Stimulated activated CD4-positive, alpha-beta T cell treated with anti-CD3 and anti-CD28 coated beads, TNF-alpha, amount 100 ng/mL, for 1 hour (primary cell): ENCODE measurements around the gene AHDC1.
"Not testable (repeated sequence)": the region's sequence is repeated elsewhere in the genome, so short reads cannot be mapped to it uniquely, and the experiment has no call there.

Source experiments
- DNase-seq, 3 donors: peaks; one replicate each; pipeline ENCODE4 v3.0.0-alpha.2; 2020; ENCODE audit warnings: low read depth in 3 of 3, low spot score in 1 of 3

AHDC1 gene

DNA sequence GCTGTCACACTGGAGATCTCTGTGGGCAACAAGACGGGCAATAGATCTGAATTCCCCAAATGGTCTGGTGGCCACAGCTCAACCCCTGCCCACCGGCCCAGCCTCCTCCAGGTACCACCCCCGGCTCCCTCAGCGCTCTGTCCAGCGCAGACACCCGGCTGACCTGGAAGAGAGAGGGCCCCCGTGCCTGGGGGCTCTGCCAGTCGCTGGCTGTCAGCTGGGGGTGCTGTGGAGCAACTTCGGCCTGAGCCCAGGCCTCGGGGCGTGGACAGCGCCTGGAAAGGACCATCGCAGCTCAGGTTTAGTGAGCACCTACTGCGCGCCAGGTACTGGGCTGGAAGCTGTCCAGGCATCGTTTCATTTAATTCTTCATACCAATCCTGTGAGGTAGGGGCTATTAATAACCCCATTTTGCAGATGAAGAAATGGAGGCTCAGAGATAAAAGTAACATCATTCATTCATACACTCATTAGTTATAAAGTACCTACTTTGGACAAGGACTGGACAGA is 51.0 kb downstream of the AHDC1 start:
- DNase-seq = no peak

DNA sequence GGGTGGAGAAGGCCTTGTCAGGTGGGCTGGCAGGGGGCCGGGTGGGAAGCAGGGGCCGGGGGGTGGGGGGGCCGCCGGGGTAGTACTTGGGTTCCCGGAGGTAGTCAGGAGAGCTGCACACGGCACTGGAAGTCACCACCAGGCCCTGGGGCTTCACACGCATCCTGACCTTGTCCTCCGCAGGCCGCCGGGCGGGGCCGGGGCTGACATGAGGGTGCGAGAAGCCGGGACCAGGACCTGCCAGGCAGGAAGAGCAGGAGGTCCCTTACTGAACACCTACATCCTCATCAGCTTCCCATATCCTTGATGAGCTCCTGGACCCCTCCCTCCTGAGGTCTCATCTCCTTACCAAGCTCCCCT is 52.0 kb downstream of the AHDC1 start:
- DNase-seq = no peak

DNA sequence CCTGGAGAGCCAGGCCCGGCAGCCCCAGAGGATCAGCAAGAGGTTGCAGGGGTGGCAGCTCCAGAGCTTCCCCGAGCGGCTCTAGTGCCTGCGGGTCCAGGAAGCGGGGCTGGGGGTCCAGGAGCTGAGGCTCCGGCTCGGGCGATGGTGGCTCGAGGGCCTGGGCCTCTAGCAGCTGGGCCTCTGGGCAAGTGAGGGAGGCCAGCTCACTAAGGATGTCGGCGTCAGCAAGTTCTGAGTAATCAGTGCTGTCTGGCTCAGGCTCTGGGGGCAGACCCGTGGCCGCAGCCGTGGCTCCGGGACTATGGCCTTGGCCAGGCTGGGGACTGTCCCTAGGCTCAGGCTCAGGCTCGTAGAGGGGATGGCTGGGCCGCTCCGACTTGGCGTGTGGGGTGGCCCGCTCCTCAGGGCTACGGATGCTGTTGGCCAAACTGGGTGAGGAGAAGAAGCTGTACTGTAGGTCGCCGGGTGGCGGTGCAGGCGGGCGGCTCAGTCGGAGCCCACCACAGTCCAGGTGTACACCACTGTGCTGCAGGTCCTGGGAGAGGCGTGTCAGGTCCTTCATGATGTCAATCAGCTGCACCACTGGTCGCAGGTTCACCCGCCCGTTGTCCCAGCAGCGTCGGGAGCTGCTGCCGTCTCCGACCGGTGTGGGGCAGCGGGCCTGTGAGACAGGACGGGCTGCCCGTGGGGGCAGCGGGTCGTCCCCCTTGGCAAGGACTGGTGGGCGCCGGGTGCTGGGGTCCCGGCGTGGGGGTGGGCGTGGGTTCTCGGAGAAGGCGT is 52.6 kb downstream of the AHDC1 start:
- DNase-seq = no peak

DNA sequence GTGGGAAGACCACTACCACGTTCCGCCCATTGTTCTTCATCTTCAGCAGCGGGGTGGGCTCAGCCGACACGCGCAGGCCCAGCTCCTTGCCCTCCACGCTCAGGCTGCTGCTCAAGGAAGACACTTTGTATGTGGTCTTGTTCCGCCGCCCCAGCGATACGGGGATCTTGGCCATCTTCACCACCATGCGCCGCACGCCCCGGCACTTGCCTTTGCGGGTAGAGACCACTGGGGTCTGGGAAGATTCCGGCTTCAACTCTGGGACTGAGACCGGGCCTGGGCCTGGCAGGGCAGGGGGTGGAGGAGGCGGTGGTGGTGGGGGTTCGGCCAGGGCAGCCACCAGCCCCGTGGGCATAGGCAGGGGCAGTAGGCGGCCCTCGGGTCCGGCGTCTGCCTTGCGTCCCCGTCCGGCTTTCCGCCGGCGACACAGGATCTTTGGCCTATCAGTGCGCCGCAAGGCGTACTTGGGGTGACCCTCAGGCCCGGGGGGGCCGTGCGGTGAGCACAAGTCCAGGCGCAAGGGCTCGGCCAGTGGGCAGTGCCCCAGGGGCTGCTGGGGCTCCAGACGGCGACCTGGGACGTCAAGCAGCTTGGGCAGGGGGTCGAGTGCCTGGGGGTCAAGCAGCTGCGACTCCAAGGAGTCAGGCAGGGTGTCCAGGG is 53.3 kb downstream of the AHDC1 start:
- no peak for DNase-seq

DNA sequence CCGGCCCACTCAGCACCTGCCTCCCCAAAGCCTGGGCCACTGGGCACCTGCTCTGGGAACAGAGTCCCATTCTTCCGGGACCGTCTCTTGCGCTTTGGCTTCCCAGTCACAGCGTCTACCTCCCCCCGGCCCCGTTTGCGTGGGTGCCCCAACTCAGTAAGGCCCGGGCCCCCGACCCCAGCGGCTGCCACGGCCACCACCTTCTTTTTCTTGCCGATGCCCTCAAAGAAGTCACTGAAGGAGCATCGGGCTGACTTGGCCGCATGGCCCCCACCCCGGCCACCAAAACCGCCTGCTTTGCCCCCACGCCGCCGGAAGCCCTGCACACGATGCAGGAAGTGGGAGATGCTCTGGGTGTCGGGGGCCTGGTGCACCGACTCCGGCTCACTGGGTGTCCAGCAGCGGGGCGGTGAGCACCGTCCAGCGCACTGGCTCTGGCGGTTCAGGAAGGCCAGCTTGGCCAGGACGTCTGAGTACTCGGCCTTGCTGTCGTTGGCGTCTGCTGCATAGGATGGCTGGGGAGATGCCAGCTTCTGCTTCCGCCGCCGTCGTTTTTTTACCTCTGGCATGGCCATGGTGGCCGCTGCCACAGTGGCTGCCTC is 54.0 kb downstream of the AHDC1 start:
- DNase-seq = no peak

DNA sequence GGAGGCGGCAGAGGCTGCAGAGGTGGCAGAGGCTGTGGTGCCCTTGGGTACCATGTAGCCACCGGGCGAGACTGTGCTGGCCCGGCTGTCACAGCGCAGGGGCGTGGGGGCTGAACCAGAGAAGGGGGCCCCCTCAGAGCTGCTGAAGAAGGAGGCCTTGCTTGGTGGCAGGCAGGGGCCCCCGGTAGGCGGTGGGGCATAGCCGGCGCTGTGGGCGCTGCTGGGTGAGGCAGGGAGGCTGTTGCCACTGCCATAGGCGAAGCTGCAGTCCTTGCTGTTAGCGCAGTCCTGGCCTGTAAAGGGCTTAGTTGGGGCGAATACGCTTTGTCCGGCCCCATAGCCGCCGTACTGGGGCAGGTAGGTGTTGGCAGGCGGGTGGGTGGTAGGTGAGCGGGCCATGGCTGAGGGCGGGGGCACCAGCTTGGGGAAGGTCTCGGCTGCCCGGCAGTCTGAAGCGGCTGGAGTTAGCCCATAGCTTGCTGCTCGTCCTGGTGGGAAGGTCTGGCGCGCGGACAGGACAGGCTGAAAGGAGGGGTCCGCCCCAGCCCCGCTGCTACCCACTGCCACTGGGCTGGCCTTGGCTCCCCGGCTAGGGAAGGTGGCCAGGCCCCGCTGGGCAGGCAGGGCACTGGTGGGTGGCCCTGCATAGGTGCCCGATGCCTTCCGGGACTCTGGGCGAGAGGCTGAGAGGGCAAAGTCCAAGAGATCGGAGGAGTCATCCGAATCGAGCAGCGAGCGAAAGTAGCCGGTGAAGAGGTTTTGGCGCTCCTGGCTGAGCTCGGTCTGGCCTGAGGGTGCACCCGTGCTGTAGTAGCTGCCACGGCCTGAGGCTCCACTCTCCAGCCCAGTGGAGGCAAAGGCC is 54.9 kb downstream of the AHDC1 start:
- no peak for DNase-seq

DNA sequence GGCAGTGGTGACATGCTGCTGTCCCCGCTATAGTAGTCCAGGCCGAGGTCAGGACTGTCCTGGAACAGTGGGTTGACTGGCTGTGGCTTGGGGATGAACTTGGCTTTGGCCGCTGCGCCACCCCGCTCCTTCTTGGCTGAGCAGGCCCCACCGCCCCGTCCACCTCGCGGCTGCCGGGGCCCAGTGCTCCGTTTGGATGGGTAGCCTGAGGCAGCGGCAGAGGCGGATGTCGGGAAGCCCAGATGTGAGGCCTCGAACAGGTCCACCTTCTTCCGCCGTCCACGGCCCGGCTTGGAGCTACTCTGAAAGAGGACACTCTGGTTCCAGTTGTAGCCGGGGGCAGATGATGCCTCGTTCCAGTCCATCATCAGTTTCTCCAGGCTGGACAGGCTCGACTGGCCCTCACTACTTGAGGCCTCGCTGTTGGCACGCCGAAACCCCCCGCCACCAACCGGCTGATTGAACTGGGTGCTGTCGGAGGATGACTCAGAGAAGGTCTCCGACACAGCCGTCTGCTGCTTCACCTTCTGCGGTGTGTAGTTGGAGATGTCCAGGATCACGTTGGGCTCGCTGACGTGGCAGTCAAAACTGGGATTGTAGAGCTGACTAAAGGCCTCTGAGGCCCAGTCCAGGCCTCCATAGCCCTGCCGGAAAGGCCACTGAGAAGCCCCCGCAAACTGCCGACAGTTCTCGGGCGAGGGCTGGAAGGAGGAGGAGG is 55.6 kb downstream of the AHDC1 start:
- no peak for DNase-seq

DNA sequence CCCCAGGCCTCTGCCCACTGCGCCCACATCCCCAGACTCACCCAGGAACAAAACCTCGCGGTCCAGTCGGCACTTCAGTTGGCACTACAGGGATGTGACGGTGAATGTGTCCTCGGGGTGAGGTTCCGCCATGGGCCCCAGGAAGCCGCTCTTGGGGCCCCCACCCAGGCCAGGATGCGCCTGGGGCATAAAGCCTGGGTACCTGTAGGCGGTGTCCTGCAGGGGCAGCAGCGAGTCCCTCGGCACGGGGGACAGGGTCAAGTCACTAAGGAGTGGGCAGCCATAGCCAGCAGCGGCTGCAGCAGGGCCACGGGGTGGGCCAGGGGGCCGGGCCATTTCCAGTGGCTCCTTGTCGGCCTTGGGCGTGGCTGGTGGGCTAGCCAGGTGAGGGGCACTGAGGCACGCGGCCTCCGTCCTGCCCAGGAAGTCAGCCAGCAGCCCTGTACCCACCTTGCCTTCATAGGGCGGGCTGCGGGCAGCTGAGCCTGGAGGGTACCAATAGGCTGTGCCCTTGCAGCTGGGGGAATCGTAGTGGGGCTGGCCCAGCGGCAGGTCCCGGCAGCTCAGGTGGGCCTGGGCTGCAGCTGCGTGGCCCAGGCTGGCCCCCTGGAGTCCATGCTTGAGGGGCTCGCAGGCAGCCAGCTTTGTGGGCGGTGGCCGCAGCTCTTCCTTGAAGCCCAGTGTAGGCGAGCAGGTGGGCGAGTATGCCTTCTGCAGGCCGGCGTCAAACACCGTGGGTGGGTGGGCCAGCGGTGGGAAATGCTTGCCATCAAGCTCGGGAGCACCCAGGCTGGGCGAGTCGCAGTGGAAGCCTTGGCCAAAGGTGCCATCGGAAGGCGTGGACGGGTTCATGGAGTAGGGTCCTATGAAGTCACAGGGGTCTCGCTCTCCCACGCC is 56.5 kb downstream of the AHDC1 start:
- DNase-seq = no peak

DNA sequence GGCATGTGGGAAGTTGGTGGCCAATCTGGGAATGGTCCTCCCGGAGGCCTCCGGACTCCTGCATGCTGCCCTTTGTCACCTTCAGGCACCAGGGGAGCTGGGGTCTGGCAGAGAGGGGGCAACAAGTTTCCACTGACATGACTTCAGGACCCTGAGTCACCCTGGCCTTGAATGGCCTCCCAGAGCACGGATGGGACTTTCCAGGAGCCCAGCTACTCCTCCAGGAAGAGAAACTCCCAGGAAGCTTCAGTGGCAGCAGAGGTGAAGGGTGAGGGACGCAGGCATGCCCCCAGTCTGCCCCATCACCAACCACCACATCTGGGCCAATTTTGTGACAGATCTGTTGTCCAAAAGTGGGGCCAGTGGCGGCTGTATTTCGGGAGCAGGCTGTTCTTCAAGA is 58.1 kb downstream of the AHDC1 start:
- no peak for DNase-seq

DNA sequence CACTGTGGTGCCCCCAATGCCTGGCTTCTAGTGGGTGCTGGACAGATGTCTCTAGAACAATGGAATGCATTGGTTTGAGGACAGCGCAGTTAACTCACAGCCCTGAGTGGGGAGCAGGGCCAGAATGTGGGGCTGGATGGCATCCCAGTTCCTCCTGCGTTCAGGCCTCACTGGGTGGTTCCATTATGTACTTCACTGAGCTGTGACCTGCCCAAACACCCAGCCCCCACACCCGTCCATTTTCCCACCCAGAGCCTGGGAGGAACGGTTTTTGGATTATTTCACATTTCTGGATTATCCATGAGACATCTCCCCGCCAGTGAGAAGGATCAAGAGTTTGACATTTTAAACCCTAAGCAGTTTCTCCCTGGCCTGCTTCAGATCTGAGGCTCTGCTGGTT is 58.7 kb downstream of the AHDC1 start:
- no peak for DNase-seq

DNA sequence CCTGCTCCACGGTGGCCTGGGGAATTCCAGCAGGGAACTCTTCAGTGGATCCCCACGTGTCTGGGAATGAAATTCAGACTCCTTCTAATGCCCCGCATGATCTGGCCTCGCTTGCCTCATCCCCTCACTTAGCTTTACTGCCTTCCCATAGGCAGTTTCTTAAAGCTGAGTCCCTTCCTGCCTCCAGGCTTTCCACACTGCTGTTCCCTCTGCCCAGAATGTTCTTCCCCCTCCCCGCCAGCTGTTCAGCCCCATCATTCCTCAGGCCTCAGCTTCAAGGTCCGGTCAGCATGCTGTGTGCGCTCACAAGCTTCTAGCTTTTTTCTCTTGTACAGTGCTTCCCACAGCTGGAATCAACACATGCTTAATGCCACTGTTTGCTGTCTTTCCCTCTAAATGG is 59.1 kb downstream of the AHDC1 start:
- DNase-seq = no peak

DNA sequence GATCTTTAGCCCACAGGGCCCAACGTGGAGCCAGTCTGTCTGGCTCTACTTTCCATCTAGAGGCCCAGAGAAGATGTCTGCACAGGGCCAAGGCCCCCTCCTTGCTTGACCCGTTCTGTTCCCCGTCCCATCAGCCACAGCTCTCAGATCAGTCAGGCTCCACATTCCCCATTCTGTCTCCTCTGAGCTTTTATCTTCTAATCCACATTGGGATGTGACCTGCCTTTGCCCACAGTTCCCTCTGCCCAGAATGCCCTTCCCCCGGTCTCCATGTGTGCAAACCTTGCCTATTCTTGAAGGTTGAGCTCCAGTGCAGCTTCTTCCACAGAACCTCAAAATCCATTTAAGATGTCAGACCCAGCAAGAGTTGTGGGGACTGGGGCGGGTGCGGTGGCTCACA is 60.7 kb downstream of the AHDC1 start:
- no peak for DNase-seq

DNA sequence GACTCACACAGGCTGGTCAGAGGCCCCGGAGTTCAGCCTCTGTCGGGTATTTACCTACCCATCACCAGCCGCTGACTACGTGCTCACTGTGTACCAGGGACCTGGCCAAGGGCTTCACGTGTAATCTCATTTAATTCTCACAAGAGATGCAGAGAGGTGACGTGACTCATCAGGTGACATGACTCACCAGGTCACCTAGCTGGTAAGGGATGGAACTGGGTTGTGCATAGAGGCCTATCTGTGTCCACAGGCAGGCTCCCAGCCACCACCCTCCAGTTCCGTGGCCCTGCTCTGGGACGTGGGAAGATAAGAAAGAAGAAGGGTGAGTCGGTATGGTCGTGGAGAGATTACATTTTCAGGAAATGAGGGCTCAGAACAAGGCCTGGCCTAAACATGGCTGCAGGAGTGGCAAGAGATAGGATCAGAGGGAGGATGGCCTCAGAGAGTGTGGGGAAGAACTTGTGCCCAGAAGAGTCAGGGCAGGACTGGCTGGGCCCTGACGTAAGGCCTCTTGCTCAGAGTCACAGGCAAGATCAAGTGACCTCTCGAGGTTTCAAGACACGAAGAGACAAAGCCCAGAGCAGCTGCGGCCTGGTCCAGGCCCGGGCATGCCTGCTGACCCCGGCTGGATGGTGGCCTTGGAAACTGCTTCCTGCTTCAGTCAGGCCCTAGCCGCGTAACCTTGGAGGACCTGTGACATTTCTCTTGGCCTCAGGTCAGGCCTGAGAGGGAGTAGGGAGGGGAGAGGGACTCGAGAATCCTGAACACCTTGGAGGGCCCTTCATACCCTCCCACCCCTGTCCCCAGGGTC is 61.3 kb downstream of the AHDC1 start:
- DNase-seq = no peak

DNA sequence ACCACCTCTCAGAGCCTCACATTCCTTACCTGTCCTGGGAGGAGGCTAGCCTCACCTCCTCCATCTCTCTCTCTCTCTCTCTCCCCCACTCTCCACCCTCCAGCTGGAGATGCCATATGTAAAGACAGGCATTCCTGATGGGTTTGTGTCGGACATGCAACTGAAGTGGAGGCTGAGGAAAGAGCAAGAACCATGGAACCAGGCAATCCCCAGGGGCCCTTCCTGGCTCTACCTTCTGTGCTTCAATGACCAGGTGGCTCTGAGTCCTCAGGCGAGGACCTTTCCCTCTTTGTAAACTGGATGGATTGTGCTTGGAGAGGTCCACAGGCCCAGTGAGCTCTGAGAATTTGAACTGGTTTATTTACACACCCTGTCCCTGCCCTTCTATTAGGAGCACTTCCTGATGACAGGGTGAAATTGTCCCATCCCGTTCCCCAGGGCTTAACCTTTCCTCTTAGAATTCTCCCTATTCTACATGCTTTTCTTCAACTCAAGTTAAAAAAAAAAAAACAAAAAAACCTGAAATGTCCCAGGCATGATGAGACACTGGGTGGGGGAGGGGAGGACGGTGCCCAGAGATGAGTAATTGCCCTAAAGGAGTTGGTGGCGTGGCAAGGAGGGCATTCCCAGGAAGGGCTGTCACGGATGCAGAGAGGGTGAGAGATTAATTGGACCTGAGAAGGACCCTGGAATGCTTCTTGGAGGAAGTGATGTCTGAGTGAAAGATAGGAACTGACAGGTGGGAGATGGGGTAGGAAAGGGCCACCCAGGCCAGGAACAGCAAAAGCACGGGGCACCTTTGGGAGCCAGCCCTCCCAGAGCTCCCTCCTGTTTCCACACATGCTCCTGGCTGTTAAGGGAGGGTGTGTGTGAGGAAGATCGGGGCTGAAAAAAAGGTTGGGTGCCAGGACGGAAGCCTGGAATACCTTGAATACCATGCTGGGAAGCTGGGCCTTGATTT is 63.8 kb downstream of the AHDC1 start:
- DNase-seq = no peak

DNA sequence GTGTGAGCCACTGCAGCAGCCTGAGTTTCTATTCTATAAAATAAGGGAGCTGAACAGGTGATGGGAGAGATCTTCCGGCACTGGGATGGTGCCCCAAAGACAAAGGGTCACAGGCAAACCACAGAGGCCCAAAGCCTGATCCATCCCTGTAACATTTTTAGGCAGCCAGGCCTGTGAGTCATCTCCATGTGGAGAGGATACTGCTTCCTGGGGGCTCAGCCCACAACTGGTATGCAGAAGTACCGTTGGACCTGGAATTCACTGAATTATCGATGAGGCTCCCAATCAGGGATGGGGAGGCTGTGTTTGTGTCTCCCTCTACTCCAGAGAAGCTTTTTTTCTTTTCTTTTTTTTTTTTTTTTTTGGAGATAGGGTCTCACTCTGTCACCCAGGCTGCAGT is 65.2 kb downstream of the AHDC1 start:
- no peak for DNase-seq

DNA sequence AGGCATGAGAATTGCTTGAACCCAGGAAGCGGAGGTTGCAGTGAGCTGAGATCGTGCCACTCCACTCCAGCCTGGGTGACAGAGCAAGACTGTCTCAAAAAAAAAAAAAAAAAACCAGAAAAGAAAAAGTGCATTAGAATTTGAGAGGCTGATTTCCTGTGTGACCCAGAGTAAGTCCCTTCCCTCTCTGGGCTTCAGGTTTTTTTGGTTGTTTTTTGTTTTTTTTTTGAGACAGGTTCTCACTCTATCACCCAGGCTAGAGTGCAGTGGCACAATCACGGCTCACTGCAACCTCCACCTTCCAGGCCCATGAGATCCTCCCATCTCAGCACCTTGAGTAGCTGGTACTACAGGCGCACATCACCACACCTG is 65.7 kb downstream of the AHDC1 start:
- DNase-seq = not testable (repeated sequence)

DNA sequence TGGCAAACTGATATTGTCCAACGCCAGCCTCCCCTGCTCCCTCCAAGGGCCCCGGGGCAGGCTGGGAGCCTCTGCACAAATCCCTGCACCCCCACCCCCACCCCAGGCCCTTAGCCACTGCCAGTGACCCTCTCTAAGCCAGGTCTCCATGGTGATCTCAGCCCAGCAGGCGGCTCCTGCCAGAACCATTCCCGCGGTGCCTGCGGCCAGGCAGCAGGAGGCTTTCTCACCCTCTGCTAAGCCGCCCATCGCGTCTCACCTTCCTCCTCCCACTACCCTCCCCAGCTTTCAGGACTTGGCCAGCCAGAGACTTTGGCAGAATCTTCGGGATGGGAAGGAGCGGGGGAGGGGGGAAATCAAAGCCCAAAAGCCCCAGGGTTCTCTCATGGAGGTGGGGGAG is 67.2 kb downstream of the AHDC1 start:
- DNase-seq = no peak
